Hepatocyte (in vitro differentiated cells): Measurements from ENCODE around the gene PRSS53. TPM values are rescaled to one million over a fixed set of nuclear protein-coding genes. Genes with fewer than 3 reads are reported as not detected.

Experiments
- DNase-seq: peaks from one replicate; pipeline ENCODE4 v3.0.0-alpha.2; 2016; ENCODE audit warnings: low spot score
- H2AFZ ChIP-seq: fragments of 200-600 bp; sonication (generic); 2 replicates; pipeline ENCODE4 v1.6.0; 2016; ENCODE audit warnings: antibody characterized with exemption, mild to moderate bottlenecking
- H3K27ac ChIP-seq: fragments of 200-600 bp; sonication (generic); 2 replicates; pipeline ENCODE4 v1.5.1; 2016; ENCODE audit warnings: mild to moderate bottlenecking
- H3K27me3 ChIP-seq: fragments of 200-600 bp; sonication (generic); 2 replicates; pipeline ENCODE4 v1.6.1; 2016
- H3K36me3 ChIP-seq: fragments of 200-600 bp; sonication (generic); replicated peaks from 2 replicates; pipeline ENCODE4 v1.5.1; 2016; ENCODE audit warnings: low read depth; ENCODE audit not compliant: insufficient read depth
- H3K4me1 ChIP-seq: fragments of 200-600 bp; sonication (generic); 2 replicates; pipeline ENCODE4 v1.5.1; 2016; ENCODE audit warnings: mild to moderate bottlenecking, moderate library complexity; ENCODE audit not compliant: insufficient read depth
- H3K4me2 ChIP-seq: fragments of 200-600 bp; sonication (generic); 2 replicates; pipeline ENCODE4 v1.6.0; 2016
- H3K4me3 ChIP-seq: fragments of 200-600 bp; sonication (generic); 2 replicates; pipeline ENCODE4 v1.5.1; 2016; ENCODE audit warnings: mild to moderate bottlenecking
- H3K79me2 ChIP-seq: fragments of 200-600 bp; sonication (generic); 2 replicates; pipeline ENCODE4 v1.6.0; 2017; ENCODE audit warnings: mild to moderate bottlenecking
- H3K9me2 ChIP-seq: fragments of 200-600 bp; sonication (generic); replicated peaks from 2 replicates; pipeline ENCODE4 v1.6.0; 2017; ENCODE audit warnings: mild to moderate bottlenecking; ENCODE audit not compliant: insufficient read depth
- H3K9me3 ChIP-seq: fragments of 200-600 bp; sonication (generic); 2 replicates; pipeline ENCODE4 v1.5.1; 2016; ENCODE audit warnings: low read depth, mild to moderate bottlenecking
- H4K20me1 ChIP-seq: fragments of 200-600 bp; sonication (generic); 2 replicates; pipeline ENCODE4 v1.6.0; 2016; ENCODE audit warnings: mild to moderate bottlenecking; ENCODE audit not compliant: insufficient read depth, poor library complexity, severe bottlenecking
- CTCF ChIP-seq: fragments of 200-600 bp; sonication (generic); IDR thresholded peaks from 2 replicates; pipeline ENCODE4 v1.5.1; 2016; ENCODE audit warnings: antibody characterized with exemption, mild to moderate bottlenecking; ENCODE audit not compliant: poor library complexity
- EZH2 ChIP-seq: fragments of 200-600 bp; sonication (generic); IDR thresholded peaks from 2 replicates; pipeline ENCODE4 v1.6.1; 2016; ENCODE audit warnings: antibody characterized with exemption, mild to moderate bottlenecking, borderline replicate concordance
- EZH2phosphoT487 ChIP-seq: fragments of 200-600 bp; sonication (generic); IDR thresholded peaks from one replicate; pipeline ENCODE4 v1.6.1; 2018; ENCODE audit warnings: antibody characterized with exemption, mild to moderate bottlenecking, low read depth, moderate library complexity; ENCODE audit not compliant: unreplicated experiment, severe bottlenecking
- WGBS: methylation state at CpG from one replicate; pipeline ENCODE4 v1.1.6; 2016; ENCODE audit warnings: low lambda C conversion rate; ENCODE audit errors: missing lambda C conversion rate; 5-methylcytosine and 5-hydroxymethylcytosine counted together
- polyA plus RNA-seq: library from polyadenylated mRNA; unstranded; fragments of >200 nt; fragmentation: Nextera tagmentation; extraction: Ambion mirVana; gene quantifications from 2 replicates; pipeline ENCODE4 v1.2.1, GENCODE V29; 2016
- total RNA-seq: library from RNA; depleted of rRNA; stranded (reverse); fragments of >200 nt; gene quantifications from 2 replicates; pipeline ENCODE4 v1.2.3, GENCODE V29; 2014

The PRSS53 gene
- total and polyA plus RNA-seq, 2 experiments from 2014 or later: 0.39 to 2.2 TPM

- Histone ChIP-seq H3K9me2 (no peaks in the 10 kb centered on the region), H3K27ac (no peak overlapping the region), H4K20me1 (no peaks in the 10 kb centered on the region), H3K9me3 (no peaks in the 10 kb centered on the region), H2AFZ (no peak overlapping the region), H3K4me3 (no peak overlapping the region), H3K79me2 (no peaks in the 10 kb centered on the region), H3K36me3 (no peaks in the 10 kb centered on the region), H3K4me2 (no peak overlapping the region), H3K4me1 (no peaks in the 10 kb centered on the region), H3K27me3 (no peaks in the 10 kb centered on the region)
- no peak for DNase-seq
- 86% methylated on average over 4 of the region's 4 CpGs for WGBS
- no peak for TF ChIP-seq EZH2phosphoT487
These were observed 44.8 kb downstream of the PRSS53 start for GRCh38 chr16:31043898-31044481.

- Histone ChIP-seq H3K27ac (no peak overlapping the region), H3K4me2 (no peak overlapping the region), H3K4me3 (no peak overlapping the region), H3K27me3 (no peaks in the 10 kb centered on the region), H4K20me1 (no peaks in the 10 kb centered on the region), H3K4me1 (no peaks in the 10 kb centered on the region), H3K79me2 (no peaks in the 10 kb centered on the region), H3K36me3 (no peaks in the 10 kb centered on the region), H2AFZ (no peak overlapping the region), H3K9me3 (no peaks in the 10 kb centered on the region), H3K9me2 (no peaks in the 10 kb centered on the region)
- WGBS: 77% methylated on average over 1 of the region's 1 CpG
- no peak for DNase-seq
- TF ChIP-seq CTCF: no peak
- TF ChIP-seq EZH2phosphoT487: no peak
- TF ChIP-seq EZH2: no peak
These were observed 45.4 kb downstream of the PRSS53 start for GRCh38 chr16:31043352-31043751.

GRCh38 chr16:31042866-31043265 is 45.9 kb downstream of the PRSS53 start:
- TF ChIP-seq EZH2phosphoT487 (no peak), EZH2 (no peak), CTCF (no peak)
- Histone ChIP-seq H2AFZ (no peak overlapping the region), H4K20me1 (no peaks in the 10 kb centered on the region), H3K4me1 (no peaks in the 10 kb centered on the region), H3K4me3 (no peak overlapping the region), H3K9me3 (no peaks in the 10 kb centered on the region), H3K27ac (no peak overlapping the region), H3K36me3 (no peaks in the 10 kb centered on the region), H3K27me3 (no peaks in the 10 kb centered on the region), H3K4me2 (no peak overlapping the region), H3K79me2 (no peaks in the 10 kb centered on the region), H3K9me2 (no peaks in the 10 kb centered on the region)
- 96% methylated on average over 10 of the region's 10 CpGs for WGBS
- DNase-seq: no peak

- no peak for DNase-seq
- peaks cover 7% of the 10 kb centered on the region for H4K20me1 ChIP-seq
- no peaks in the 10 kb centered on the region for H3K4me1 ChIP-seq
- no peaks in the 10 kb centered on the region for H3K36me3 ChIP-seq
- H3K9me3 ChIP-seq: no peaks in the 10 kb centered on the region
- no peak overlapping the region for H2AFZ ChIP-seq
- peaks cover 13% of the 10 kb centered on the region for H3K79me2 ChIP-seq
- H3K4me2 ChIP-seq: no peak overlapping the region
- no peak overlapping the region for H3K4me3 ChIP-seq
- 92% methylated on average over 2 of the region's 2 CpGs for WGBS
- H3K27me3 ChIP-seq: no peaks in the 10 kb centered on the region
- no peak for TF ChIP-seq EZH2
- no peak for TF ChIP-seq EZH2phosphoT487
- TF ChIP-seq CTCF: no peak
- no peak overlapping the region for H3K27ac ChIP-seq
- no peaks in the 10 kb centered on the region for H3K9me2 ChIP-seq
These were observed 49.8 kb downstream of the PRSS53 start for GRCh38 chr16:31038993-31039392.
